GM19324 (cell line): Measurements from ENCODE around the gene FIZ1.

ENCODE experiments used
- ATAC-seq: cut with Tn5 transposase; IDR thresholded peaks from one replicate; pipeline ENCODE4 v1.9.1; 2021; ENCODE audit warnings: mild to moderate bottlenecking, moderate library complexity; ENCODE audit not compliant: unreplicated experiment, low FRiP score

Gene FIZ1, protein sequence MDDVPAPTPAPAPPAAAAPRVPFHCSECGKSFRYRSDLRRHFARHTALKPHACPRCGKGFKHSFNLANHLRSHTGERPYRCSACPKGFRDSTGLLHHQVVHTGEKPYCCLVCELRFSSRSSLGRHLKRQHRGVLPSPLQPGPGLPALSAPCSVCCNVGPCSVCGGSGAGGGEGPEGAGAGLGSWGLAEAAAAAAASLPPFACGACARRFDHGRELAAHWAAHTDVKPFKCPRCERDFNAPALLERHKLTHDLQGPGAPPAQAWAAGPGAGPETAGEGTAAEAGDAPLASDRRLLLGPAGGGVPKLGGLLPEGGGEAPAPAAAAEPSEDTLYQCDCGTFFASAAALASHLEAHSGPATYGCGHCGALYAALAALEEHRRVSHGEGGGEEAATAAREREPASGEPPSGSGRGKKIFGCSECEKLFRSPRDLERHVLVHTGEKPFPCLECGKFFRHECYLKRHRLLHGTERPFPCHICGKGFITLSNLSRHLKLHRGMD

DNA sequence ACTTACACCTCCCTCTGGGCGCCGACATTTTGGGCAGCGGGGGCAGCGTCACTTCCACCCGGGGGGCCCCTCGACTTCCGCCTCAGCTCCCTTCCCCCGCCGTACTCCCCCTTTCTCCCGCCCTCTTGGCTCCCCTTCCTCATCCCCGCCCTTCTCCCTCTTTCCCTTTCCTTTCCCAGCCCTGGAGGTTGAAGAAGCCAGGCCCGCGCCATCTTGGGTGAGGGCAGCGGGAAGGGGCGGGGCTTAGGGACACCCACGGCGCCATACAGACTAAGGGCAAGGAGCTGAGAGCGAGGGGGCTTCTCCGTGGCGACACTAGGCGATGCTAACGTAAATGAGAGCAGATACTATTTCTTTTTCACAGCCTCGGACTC is at the start of gene FIZ1:
Gene FIZ1, minus strand, starts transcription at position 50 of the 374 bp plus-strand sequence. CDS start 1,652 bp downstream, outside the sequence.
- peak; percentile 61 for ATAC-seq

DNA sequence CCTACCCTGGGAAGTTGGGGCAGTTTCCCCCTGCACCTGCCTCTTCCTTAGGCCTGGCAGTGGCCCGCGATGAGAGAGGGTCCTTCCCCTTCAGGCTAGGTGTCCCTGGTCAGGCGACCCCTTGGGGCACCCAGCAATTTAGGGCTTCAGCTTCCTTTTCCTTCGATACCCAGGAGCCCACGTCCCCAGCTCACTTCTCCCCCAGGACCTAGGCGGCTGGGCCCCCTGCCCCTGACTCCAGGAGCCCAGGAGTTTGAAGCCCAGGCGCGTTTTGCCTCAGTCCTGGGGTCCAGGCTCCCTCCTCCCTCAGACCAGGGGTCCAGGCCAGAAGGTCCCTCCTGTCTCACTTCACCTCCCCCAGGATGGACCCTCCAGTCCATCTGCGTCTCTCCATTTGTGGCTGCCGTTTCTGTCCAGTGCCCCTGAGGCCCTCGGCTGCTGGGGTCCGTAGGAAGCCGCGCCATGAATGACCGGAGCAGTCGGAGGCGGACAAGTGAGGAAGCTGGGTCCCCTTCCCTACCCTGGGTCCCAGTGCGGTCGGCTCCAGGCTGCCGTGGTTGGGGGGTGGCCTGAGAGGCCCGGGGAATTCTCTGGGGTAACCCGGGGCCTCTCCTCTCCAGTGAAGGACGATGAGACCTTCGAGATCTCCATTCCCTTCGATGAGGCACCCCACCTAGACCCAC is 49.4 kb upstream of the FIZ1 start:
- ATAC-seq, result no peak

- ATAC-seq, result no peak
Observed at GRCh38 chr19:55647732-55648584, 48.6 kb upstream of the FIZ1 start, which contains the start of gene CCDC106. Gene CCDC106 (plus strand): TSS chr19:55648212. CDS start chr19:55649047, 835 bp downstream.

GRCh38 chr19:55646889-55647731 is 47.8 kb upstream of the FIZ1 start:
- no peak for ATAC-seq

- ATAC-seq, result no peak
Observed at GRCh38 chr19:55645512-55645881, 46.2 kb upstream of the FIZ1 start.

DNA sequence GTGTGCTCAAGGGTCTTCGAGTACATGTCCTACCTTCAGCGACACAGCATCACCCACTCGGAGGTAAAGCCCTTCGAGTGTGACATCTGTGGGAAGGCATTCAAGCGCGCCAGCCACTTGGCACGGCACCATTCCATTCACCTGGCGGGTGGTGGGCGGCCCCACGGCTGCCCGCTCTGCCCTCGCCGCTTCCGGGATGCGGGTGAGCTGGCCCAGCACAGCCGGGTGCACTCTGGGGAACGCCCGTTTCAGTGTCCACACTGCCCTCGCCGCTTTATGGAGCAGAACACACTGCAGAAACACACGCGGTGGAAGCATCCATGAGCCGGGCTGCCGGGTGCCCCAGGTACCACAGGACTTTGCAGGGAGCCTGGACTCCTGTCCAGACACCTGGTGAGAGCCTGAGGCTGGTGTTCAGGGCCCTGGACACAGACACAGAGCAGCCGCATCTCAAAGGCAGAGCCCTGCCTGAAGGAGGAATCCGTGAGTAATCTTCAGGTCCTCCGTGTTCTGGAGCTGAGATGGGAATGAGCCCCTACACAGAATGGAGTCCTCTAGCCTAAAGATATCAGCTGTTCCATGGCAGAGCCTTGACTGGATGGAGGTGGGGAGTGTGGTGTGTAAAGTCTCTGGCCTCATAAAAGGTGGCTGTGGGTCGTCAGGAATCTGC is 45.7 kb upstream of the FIZ1 start:
- no peak for ATAC-seq

GRCh38 chr19:55644191-55644833 is 45.0 kb upstream of the FIZ1 start:
- ATAC-seq, result no peak

DNA sequence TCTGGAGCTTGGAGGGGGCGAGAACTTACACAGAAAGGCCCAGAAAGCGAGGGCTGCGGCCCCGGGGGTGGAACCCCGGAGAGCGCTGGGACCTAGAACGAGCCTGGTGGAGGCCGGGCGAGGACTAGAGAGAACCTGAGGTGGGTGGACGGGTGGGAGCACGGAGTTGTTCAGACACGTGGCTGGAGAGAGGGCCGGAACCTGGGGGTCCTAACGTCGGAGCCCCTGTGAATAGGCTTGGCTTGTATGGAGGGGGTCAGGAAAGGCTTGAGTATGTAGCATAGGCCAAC is 44.5 kb upstream of the FIZ1 start:
- ATAC-seq, result no peak

- peak; percentile 30 for ATAC-seq
Observed at GRCh38 chr19:55643003-55643886, 43.9 kb upstream of the FIZ1 start, which contains the start of gene ZNF581. Gene ZNF581 (plus strand): TSS chr19:55643649. CDS start chr19:55644572, 923 bp downstream.

- peak; percentile 12 for ATAC-seq
Observed at GRCh38 chr19:55642153-55643002, 43.1 kb upstream of the FIZ1 start.

DNA sequence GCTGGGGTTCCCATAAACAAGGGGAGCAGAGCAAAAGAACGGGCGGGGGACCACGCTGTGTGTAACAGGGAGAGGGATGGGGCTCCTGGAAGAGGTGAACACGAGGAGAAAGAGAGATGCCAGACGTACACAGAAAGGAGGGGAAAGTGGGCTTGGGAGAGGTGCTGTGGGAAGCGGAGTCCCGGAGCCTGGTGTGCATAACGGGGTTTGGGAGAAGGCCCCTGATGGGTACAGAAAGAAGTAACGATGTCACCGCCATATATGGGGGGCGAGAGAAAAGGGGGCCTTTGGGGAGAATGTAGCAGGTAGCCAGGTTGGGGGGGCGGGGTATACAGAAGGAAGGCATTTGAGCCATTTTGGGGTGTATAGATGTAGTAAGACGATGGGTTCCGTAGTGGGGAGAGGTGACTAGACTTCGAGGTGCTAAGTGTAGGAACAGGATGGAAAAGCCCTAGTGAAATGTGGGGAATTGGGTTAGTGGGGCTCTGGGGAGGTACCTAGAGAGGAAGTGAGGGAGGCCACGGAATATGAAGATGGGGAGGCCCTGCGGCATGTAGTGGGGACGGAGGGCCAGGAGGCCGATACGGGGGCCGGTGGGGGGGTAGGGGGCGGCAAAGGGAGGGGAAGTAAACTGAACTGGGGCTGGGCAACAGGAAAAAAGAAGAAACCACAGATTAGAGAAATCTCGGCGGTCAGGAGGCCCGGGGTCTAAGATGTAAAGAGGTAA is 42.3 kb upstream of the FIZ1 start:
- no peak for ATAC-seq

DNA sequence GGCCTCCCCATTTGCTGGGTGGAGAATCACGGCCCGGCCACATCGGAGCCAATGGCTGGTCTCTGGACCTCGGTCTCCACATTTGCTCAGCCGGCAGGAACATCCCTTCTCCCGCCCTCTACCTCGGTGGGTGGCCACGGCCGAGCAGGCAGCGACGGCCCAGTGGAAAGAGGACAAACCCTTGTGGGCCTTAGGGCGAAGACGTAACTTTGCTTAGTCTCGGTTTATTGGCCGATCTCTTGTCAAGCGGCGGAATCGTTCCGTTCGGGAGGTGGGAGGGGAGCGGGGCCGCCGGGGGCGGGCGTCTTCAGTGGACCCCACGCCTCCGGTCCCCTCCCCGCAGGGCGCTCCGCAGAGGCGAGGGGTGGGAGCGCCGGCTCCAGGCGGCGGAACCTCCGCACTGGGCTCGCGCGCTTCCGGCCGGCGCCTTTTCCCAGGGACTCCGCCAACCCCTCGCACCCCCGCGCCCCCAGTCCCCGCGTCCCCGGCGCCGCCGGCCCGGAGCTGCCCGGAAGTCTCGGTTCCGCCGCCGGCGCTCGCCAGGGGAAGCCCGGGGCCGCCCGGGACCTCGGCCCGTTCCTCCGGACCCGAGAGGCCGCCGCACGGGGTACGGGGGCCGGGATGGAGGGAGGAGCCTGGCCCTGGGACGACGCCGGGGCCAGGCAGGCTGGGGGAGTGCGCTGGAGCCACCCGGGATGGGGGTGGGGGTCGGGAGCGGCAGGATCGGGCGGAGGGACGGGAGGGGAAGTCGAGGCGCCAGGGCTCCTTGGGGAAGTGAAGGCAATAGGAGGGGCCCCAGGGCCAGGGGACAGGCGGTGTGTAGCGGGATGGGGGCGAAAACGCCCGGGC is 41.5 kb upstream of the FIZ1 start, which contains the start of gene ZNF580:
Gene ZNF580, plus strand, starts transcription at position 426 of the 849 bp plus-strand sequence. CDS start 1,507 bp downstream, outside the sequence.
- ATAC-seq, result peak; percentile 35

DNA sequence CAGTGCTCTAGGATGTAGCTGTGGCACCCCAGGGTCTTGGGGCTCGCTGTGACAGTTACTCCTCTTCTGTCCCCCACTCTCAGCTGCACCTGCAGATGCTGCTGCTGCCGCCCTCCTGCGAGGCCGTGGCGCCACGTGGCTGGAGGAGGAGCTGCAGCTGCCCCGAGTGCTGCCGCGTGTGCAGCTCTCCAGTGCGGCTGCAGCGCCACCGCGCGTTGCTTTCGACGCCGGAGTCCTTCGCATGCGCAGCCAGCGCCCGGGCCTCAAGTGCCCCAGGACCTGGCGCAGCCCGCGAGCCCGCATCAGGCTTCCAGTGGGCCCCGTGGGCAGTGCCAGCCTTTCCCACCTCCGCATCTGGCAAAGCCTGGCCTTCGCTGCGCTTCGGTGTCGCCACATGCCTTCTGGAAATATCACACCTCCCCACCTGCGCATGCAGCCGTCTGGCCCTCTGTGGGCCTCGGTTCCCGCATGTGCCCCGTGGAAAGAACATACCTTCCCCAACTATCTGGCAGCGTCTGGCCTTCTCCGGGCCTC is 40.8 kb upstream of the FIZ1 start:
- ATAC-seq, result no peak

DNA sequence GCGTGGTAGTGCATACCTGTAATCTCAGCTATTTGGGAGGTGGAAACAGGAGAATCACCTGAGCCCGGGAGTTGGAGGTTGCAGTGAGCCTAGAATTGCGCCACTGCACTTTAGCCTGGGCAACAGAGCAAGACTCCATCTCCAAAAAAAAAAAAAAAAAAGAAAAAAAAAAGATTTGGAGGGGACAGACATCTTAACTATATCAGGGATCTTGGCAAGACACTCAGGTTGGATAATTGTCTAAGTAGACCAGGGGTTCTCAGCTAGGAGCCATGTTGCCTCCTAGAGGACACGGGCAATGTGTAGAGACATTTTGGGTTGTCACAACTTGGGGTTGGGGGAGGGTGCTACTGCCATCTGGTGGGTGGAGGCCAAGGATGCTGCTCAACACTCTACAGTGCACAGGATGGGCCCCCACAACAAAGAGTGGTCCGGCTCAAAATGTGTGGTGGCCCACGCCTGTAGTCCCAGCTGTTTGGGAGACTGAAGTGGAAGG is 39.6 kb upstream of the FIZ1 start:
- no peak for ATAC-seq

DNA sequence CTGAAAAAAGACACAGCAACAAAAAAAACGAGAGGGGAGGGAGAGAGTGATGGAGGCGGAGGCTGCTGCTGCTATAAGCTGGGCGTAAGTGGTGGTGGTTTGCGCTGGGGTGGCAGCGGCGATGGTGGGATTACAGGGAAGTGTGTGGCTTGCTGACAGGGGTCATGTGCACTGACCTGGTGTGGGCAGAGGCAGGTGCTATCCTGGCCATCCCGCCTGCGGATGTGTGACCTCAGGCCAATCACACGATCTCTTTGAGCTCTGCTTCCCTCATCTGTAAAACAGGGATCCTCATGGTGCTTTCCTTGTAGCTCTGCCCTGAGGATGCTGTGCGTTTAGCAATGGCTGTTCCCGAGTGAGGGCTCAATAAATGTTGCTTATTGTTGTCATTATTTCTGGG is 38.2 kb upstream of the FIZ1 start:
- ATAC-seq, result no peak
